Neuron (in vitro differentiated cells): Measurements from ENCODE around the gene TRABD.
"Not testable (repeated sequence)": the region's sequence is repeated elsewhere in the genome, so short reads cannot be mapped to it uniquely, and the experiment has no call there.

Experiments used
- H2AFZ ChIP-seq: one replicate; pipeline ENCODE4 v1.6.1; 2013; ENCODE audit warnings: low read depth, mild to moderate bottlenecking, inconsistent platforms, low read length, moderate library complexity
- H3K27me3 ChIP-seq: one replicate; pipeline ENCODE4 v1.6.1; 2013; ENCODE audit warnings: low read length; ENCODE audit not compliant: insufficient read depth
- H3K36me3 ChIP-seq: one replicate; pipeline ENCODE4 v1.6.1; 2013; ENCODE audit warnings: low read length; ENCODE audit not compliant: insufficient read depth
- H3K4me1 ChIP-seq: one replicate; pipeline ENCODE4 v1.6.1; 2013; ENCODE audit warnings: low read length; ENCODE audit not compliant: insufficient read depth
- H3K4me3 ChIP-seq: 2 replicates; pipeline ENCODE4 v1.5.1; 2013; ENCODE audit warnings: mild to moderate bottlenecking, low read length, moderate library complexity
- H3K9me3 ChIP-seq: one replicate; pipeline ENCODE4 v1.6.1; 2013; ENCODE audit warnings: low read length

The TRABD gene

DNA sequence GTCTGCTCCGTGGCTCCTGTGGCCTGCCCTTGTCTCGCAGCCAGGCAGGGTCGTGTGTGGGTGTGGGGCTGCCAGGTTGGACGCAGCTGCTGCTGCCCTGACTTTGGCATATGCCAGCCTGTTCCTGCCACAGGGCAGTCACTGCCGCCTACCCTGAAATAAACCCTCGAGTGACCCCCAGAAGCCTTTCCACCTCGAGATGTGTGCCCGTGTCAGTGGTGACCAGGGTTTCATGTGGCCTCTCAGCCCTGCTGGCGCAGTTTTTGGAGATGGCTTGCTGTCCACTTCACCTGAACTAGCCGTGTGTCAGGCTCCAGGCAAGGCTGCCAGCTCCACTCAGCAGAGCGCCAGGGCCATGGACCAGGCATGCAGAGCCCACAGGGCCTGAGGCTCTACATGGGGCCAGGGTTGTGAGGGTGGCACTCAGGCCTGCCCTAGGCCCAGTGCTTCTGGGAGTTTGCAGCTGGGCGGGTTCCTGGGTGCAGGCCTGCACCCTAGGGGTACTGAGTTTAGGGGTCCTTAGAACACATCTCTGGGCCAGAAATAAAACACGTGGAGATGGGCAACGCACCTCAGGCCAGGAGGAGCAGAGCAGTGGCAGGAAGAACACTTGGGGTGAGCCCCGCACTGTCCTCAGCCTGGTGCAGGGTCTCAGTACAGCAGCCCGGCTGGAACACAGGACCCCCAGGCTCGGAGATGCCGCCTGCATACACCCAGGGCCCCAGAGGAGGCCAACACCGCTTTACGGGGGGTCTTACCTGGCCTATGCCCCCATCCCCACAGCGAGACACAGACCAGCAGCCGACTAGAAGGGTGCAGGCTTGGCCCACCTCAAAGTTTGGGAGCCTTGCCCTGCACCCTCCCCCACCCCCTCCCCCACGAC, 24.0 kb upstream of the TRABD start:
- Histone ChIP-seq H3K36me3 (no peaks in the 10 kb centered on the region), H3K9me3 (peaks cover 2% of the 10 kb centered on the region), H2AFZ (no peak overlapping the region), H3K4me3 (no peak overlapping the region), H3K4me1 (peaks cover 2% of the 10 kb centered on the region), H3K27me3 (peaks cover 13% of the 10 kb centered on the region)

DNA sequence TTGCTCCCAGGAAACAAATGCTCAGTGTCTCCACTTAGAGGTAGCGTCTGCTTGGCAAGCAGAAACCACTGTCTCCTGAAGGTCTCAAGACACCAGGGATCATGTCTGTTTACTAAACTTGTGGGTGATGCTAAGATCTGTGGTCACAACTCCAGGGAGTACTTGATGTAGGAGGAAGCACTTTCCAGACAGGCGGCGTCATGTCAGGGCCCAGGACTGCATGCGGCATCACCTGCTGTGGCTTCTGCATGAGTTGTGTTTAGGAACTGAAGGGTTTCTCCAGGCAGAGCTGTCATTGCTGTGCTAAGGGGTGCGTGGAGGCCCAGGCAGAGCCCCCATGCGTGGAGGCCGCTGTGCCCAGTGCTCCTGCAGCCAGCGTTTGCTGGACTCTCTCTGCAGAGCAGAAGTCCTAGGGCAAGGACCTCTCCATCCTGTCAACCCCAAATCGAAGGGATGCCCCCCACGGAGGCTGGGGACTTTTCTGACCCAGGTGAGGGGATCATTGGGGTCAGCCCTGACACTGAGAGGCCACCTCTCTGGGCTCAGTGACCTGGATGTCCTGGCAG, 23.2 kb upstream of the TRABD start:
- Histone ChIP-seq H3K27me3 (peaks cover 13% of the 10 kb centered on the region), H3K9me3 (peaks cover 2% of the 10 kb centered on the region), H2AFZ (no peak overlapping the region), H3K4me1 (peaks cover 2% of the 10 kb centered on the region), H3K36me3 (no peaks in the 10 kb centered on the region), H3K4me3 (no peak overlapping the region)

DNA sequence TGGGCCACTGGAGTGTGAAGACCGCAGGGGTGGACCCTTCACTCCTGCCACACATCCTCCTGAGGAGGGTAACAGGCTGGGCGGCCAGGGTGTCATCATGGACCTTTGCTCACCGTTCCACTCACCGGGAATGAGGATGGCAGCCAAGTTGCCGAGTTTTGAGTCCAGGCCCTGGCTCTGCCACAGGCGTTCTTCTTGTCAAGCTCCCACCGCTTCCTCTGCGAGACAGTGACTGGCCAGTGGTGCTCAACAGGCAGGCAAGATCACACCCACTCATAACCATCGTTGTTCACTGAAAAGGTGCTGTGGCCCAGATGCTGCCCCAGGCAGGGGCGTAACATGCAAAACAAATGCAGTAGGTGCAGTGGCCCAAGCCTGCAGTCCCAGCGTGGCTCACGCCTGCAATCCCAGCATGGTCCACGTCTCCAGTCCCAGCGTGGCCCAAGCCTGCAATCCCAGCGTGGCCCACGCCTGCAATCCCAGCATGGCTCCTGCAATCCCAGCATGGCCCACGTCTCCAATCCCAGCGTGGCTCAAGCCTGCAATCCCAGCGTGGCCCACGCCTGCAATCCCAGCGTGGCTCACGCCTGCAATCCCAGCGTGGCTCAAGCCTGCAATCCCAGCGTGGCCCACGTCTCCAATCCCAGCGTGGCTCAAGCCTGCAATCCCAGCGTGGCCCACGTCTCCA, 20.1 kb upstream of the TRABD start:
- Histone ChIP-seq H3K9me3 (peaks cover 2% of the 10 kb centered on the region), H3K36me3 (no peaks in the 10 kb centered on the region), H3K27me3 (peaks cover 20% of the 10 kb centered on the region), H2AFZ (no peak overlapping the region), H3K4me3 (no peak overlapping the region), H3K4me1 (peaks cover 4% of the 10 kb centered on the region)

DNA sequence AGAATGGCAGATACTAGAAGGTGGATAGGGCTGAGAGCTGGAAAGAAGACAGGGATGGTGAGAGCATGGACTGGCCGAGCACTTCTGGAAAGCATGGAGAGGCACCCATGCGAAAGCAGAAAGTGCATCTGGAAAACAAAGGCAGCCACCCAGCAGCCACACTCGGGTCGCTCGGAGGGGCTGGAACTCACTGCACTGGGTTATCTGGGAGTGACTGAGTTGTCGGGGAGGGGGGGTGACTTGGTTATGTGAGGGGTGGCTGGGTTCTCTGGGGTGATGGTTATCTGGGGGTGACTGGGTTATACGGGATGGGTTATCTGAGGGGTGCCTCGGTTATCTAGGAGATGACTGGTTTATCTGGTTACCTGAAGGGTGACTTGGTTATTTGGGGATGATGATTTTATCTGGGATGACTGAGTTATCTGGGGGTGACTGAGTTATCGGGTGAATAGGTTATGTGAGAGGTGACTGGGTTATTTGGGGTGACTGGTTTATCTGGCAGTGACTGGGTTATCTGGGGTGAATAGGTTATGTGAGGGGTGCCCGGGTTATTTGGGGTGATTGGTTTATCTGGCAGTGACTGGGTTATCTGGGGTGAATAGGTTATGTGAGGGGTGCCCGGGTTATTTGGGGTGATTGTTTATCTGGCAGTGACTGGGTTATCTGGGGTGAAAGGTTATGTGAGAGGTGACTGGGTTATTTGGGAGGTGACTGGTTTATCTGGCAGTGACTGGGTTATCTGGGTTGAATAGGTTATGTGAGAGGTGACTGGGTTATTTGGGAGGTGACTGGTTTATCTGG, 17.8 kb upstream of the TRABD start:
- no peak overlapping the region for H3K4me3 ChIP-seq
- no peak overlapping the region for H2AFZ ChIP-seq
- peaks cover 2% of the 10 kb centered on the region for H3K9me3 ChIP-seq
- peaks cover 34% of the 10 kb centered on the region for H3K27me3 ChIP-seq
- peaks cover 6% of the 10 kb centered on the region for H3K4me1 ChIP-seq
- H3K36me3 ChIP-seq, result no peaks in the 10 kb centered on the region

DNA sequence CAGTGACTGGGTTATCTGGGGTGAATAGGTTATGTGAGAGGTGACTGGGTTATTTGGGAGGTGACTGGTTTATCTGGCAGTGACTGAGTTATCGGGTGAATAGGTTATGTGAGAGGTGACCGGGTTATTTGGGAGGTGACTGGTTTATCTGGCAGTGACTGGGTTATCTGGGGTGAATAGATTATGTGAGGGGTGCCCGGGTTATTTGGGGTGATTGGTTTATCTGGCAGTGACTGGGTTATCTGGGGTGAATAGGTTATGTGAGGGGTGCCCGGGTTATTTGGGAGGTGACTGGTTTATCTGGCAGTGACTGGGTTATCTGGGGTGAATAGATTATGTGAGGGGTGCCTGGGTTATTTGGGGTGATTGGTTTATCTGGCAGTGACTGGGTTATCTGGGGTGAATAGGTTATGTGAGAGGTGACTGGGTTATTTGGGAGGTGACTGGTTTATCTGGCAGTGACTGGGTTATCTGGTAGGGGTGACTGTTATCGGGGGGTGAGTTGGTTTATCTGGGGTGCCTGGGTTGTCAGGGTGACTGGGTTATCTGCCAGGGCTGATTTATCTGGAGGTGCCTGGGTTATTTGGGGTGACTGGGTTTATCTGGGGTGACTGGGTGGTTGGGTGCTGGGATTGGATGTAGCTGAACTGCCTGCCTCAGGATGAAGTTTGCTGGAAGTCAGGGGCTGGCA, 17.1 kb upstream of the TRABD start:
- H3K27me3 ChIP-seq, result peaks cover 37% of the 10 kb centered on the region
- H3K4me1 ChIP-seq, H3K9me3 ChIP-seq, H3K36me3 ChIP-seq, H3K4me3 ChIP-seq, H2AFZ ChIP-seq: not testable (repeated sequence)

DNA sequence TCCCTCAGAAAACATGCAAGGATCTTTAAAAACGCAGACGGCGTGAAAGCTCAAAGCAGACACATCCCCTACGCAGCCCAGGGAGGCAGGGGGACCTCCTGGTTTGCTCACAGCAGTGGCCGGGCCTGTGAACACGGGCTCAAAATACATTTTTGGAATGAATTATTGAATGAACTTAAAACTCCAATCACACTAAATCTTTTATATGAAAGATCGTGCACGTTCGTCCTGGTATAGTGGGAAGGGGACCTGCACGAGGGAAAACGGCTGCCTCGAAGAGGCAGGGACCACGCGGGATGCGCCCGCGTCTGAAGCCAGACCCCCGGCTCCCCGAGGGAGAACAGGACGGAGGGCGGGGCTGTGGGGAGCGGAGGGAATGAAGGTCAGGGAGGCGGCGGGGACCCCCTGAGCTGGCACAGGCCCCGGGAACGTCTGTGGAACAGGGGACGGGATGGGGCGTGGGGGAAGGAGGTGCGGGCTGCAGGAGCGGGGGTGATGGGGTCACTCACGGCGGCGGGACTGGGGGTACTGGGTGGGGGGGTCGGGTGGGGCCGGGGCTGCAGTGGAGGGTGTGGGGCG, 16.4 kb upstream of the TRABD start:
- no peak overlapping the region for H3K4me3 ChIP-seq
- H3K4me1 ChIP-seq, result peaks cover 6% of the 10 kb centered on the region
- H3K27me3 ChIP-seq, result peaks cover 40% of the 10 kb centered on the region
- no peaks in the 10 kb centered on the region for H3K36me3 ChIP-seq
- H2AFZ ChIP-seq, result no peak overlapping the region
- H3K9me3 ChIP-seq, result peaks cover 2% of the 10 kb centered on the region

DNA sequence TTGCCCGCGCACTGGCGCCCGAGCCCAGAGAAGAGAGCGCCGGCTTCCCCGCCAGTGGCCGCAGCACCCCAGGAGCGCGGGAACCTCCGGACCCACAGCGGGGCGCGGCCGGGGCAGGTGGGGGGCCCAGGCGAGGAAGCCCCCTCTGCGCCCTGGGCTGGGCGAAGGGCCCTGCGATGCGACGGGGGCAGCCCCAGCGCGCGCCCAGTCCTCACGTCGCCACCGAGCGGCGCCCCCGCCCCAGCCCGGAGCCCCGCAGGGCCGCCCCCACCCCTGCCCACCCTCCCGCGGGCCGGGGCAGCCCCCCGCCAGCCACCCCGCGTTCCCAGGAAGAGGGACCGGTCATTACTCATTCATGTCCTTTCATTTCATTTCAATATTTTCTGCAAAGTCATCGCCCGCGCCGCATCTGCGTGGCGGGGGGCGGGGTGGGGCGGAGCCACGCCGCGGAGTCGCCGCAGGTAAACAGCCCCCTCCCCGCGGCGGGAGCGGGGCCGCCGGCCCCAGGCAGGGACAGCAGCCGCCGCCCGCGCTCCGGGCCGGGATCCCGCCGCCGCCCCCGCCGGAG, 15.9 kb upstream of the TRABD start:
- peaks cover 6% of the 10 kb centered on the region for H3K4me1 ChIP-seq
- peaks cover 38% of the 10 kb centered on the region for H3K27me3 ChIP-seq
- H2AFZ ChIP-seq, result no peak overlapping the region
- H3K9me3 ChIP-seq, result peaks cover 2% of the 10 kb centered on the region
- peak overlapping the region; percentile 43 for H3K4me3 ChIP-seq
- no peaks in the 10 kb centered on the region for H3K36me3 ChIP-seq

DNA sequence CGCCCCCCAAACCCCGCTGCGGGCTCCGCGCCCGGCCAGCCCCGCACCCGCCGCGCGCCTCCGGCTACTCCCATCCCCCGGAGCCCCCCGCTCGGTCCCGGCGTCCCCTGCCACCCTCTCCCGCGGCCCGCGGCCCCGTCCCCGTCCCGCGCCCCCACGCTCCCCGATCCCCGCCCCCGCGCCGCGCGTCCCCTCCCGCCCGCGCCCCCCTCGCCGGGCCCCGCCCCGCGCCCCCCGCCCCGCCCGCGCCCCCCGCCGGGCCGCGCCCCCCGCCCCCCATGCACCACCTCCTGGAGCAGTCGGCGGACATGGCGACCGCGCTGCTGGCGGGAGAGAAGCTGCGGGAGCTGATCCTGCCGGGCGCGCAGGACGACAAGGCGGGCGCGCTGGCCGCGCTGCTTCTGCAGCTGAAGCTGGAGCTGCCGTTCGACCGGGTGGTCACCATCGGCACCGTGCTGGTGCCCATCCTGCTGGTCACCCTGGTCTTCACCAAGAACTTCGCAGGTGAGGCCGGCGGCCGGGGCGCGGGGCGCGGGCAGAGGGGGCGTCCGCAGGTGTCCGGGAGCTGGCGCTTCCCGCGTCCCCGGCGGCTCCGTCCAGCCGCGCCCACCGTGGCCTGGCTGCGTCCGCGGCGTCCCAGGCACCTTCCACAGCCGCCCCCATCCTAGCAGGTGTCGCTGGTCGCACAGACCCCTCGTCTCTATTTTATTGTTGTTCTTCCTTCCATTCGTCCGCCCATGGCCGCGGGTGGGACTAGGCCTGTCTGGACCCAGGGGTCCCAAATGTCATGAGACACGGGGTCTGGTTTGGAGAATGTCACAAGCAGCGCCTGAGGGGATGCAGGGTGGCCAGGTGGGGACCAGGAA, 15.0 kb upstream of the TRABD start, which contains the start of gene PANX2:
PANX2 (plus strand) TSS at position 279 of the 866 bp plus-strand sequence; CDS start at position 279, 0 bp downstream.
- Histone ChIP-seq H3K36me3 (no peaks in the 10 kb centered on the region), H3K4me1 (peaks cover 6% of the 10 kb centered on the region), H3K4me3 (peak within 1 kb of the TSS; percentile 54), H3K27me3 (peaks cover 35% of the 10 kb centered on the region), H2AFZ (no peak within 1 kb of the TSS), H3K9me3 (peaks cover under 1% of the 10 kb centered on the region)

DNA sequence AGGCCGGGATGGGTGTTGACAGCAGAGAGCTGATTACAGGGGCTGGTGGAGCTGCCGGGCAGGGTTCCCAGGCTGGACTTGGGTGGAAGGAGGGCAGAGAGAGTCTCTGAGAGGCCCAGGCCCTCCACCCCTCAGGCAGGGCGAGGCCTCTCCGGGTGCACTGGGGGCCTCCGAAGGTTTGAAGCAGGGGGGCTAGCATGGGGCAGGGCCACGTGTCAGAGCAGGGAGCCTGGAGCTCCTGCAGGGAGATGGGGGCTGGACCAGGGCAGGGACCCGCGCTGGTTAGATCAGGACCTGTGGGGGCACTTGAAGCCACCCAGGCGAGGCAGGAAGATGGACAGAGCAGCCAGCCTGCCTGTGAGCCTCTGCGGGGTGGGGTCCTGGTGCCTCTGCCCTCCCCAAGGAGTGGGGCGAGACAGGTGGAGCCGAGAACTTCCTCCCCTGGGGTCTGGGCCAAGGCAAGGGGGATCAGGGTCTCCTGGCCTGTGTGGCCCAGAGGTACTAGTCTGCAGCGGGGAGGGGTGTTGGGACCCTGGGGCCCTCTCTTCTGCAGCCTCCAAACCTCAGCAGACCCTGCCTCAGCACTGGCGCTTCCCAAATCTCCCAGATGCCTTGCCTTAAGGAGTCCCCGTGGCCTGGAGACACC, 14.3 kb upstream of the TRABD start:
- Histone ChIP-seq H3K36me3 (no peaks in the 10 kb centered on the region), H3K4me1 (peaks cover 6% of the 10 kb centered on the region), H3K9me3 (no peaks in the 10 kb centered on the region), H3K4me3 (peak overlapping the region; percentile 54), H2AFZ (no peak overlapping the region), H3K27me3 (peaks cover 35% of the 10 kb centered on the region)

DNA sequence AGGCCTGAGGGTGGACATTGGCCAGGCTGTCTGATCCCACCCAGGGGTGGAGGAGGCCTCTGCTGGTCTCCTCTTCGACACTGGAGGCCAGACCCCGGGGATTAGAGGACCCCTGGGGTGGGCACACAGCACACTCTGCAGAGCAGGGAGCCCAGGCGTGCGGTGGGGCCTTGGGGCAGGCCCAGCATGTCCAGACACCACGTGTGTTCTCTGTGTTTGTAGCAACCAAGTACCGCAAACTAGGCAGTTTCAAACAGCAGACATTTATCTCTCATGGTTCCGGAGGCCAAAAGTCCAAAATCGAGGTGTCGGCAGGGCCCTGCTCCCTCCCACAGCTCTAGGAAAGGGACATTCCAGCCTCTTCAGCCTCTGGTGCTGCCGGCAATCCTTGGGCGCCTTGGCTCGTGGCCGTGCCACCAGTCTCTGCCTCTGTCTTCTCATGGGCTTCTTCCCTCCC, 13.7 kb upstream of the TRABD start:
- Histone ChIP-seq H3K36me3 (no peaks in the 10 kb centered on the region), H3K27me3 (peaks cover 35% of the 10 kb centered on the region), H3K4me1 (peaks cover 6% of the 10 kb centered on the region), H3K4me3 (no peak overlapping the region), H3K9me3 (no peaks in the 10 kb centered on the region), H2AFZ (no peak overlapping the region)
